Parathyroid adenoma (tissue), 2 donors: ENCODE measurements around the gene LYRM7.

Experiments used
- H2AFZ ChIP-seq: fragments of 300-600 bp; sonication (generic); one replicate; pipeline ENCODE4 v1.7.0; 2017; ENCODE audit warnings: antibody characterized with exemption, mild to moderate bottlenecking
- H3K27ac ChIP-seq: fragments of 300-600 bp; sonication (generic); one replicate; pipeline ENCODE4 v1.7.0; 2017
- H3K27me3 ChIP-seq: fragments of 300-600 bp; sonication (generic); one replicate; pipeline ENCODE4 v1.7.0; 2017; ENCODE audit warnings: low read length; ENCODE audit not compliant: control insufficient read depth, insufficient read depth
- H3K36me3 ChIP-seq: fragments of 300-600 bp; sonication (generic); one replicate; pipeline ENCODE4 v1.7.0; 2017; ENCODE audit warnings: low read length; ENCODE audit not compliant: control insufficient read depth, insufficient read depth
- H3K4me1 ChIP-seq: fragments of 300-600 bp; sonication (generic); one replicate; pipeline ENCODE4 v1.7.0; 2017; ENCODE audit warnings: control low read depth
- H3K4me2 ChIP-seq: fragments of 300-600 bp; sonication (generic); one replicate; pipeline ENCODE4 v1.7.0; 2017; ENCODE audit warnings: low read length
- H3K4me3 ChIP-seq: fragments of 300-600 bp; sonication (generic); one replicate; pipeline ENCODE4 v1.7.0; 2017; ENCODE audit warnings: low read depth, low read length
- H3K79me2 ChIP-seq: fragments of 300-600 bp; sonication (generic); one replicate; pipeline ENCODE4 v1.7.0; 2017; ENCODE audit warnings: control low read depth
- H3K9ac ChIP-seq: fragments of 300-600 bp; sonication (generic); one replicate; pipeline ENCODE4 v1.7.0; 2017; ENCODE audit warnings: mild to moderate bottlenecking
- H3K9me3 ChIP-seq: fragments of 300-600 bp; sonication (generic); one replicate; pipeline ENCODE4 v1.7.0; 2017; ENCODE audit warnings: low read length; ENCODE audit not compliant: control insufficient read depth
- CTCF ChIP-seq: fragments of 300-600 bp; sonication (generic); IDR thresholded peaks from one replicate; pipeline ENCODE4 v1.7.0; 2017; ENCODE audit warnings: antibody characterized with exemption, mild to moderate bottlenecking
- donor health status: primary hyperparathyroidism.

Gene LYRM7

GRCh38 chr5:131171276-131171810 is 599 bp downstream of the LYRM7 start:
- Histone ChIP-seq H3K36me3 (no peaks in the 10 kb centered on the region), H3K9ac (no peak overlapping the region), H3K4me1 (peaks cover 4% of the 10 kb centered on the region), H2AFZ (peak overlapping the region; percentile 86), H3K4me3 (peak overlapping the region; percentile 92), H3K4me2 (peak overlapping the region; percentile 84), H3K27ac (peak overlapping the region; percentile 60), H3K9me3 (no peaks in the 10 kb centered on the region), H3K27me3 (no peaks in the 10 kb centered on the region), H3K79me2 (peaks cover 16% of the 10 kb centered on the region)
- TF ChIP-seq CTCF, result no peak

- H2AFZ ChIP-seq, result no peak overlapping the region
- no peak for TF ChIP-seq CTCF
- H3K4me2 ChIP-seq, result no peak overlapping the region
- no peaks in the 10 kb centered on the region for H3K36me3 ChIP-seq
- no peaks in the 10 kb centered on the region for H3K4me1 ChIP-seq
- H3K9ac ChIP-seq, result no peak overlapping the region
- H3K27me3 ChIP-seq, result no peaks in the 10 kb centered on the region
- no peaks in the 10 kb centered on the region for H3K9me3 ChIP-seq
- H3K4me3 ChIP-seq, result no peak overlapping the region
- H3K27ac ChIP-seq, result no peak overlapping the region
- H3K79me2 ChIP-seq, result peaks cover 12% of the 10 kb centered on the region
Observed at GRCh38 chr5:131180407-131180806, 9.7 kb downstream of the LYRM7 start.

- H3K4me3 ChIP-seq, result no peak overlapping the region
- no peaks in the 10 kb centered on the region for H3K79me2 ChIP-seq
- no peak overlapping the region for H3K9ac ChIP-seq
- H2AFZ ChIP-seq, result no peak overlapping the region
- H3K27me3 ChIP-seq, result no peaks in the 10 kb centered on the region
- no peak overlapping the region for H3K27ac ChIP-seq
- H3K4me1 ChIP-seq, result no peaks in the 10 kb centered on the region
- H3K36me3 ChIP-seq, result no peaks in the 10 kb centered on the region
- H3K9me3 ChIP-seq, result no peaks in the 10 kb centered on the region
- H3K4me2 ChIP-seq, result no peak overlapping the region
- TF ChIP-seq CTCF, result no peak
Observed at GRCh38 chr5:131182839-131183238, 12.1 kb downstream of the LYRM7 start.

- H3K27me3 ChIP-seq, result no peaks in the 10 kb centered on the region
Observed at GRCh38 chr5:131185523-131186104, 14.9 kb downstream of the LYRM7 start.

More at GRCh38 chr5:131185523-131186104, 14.9 kb downstream of the LYRM7 start:
- H3K9me3 ChIP-seq, result no peaks in the 10 kb centered on the region
- H3K4me1 ChIP-seq, result no peaks in the 10 kb centered on the region
- H3K4me3 ChIP-seq, result no peak overlapping the region
- H3K9ac ChIP-seq, result no peak overlapping the region
- no peak for TF ChIP-seq CTCF
- no peaks in the 10 kb centered on the region for H3K79me2 ChIP-seq
- H2AFZ ChIP-seq, result no peak overlapping the region
- no peak overlapping the region for H3K27ac ChIP-seq
- H3K4me2 ChIP-seq, result no peak overlapping the region
- H3K36me3 ChIP-seq, result no peaks in the 10 kb centered on the region
